BJ (cell line): Measurements from ENCODE around the gene SFTPA2. TPM values are rescaled to one million over a fixed set of nuclear protein-coding genes. Genes with fewer than 3 reads are reported as not detected.
"Not testable (repeated sequence)": the region's sequence is repeated elsewhere in the genome, so short reads cannot be mapped to it uniquely, and the experiment has no call there.

Experiments
- CTCF ChIA-PET: fragments of 350-600 bp; formaldehyde crosslinking; extraction: SDS; loops from one replicate; lab custom pipeline; 2021; ENCODE audit warnings: antibody characterized with exemption, inconsistent platforms; lab: Yijun Ruan, JAX
- POLR2A ChIA-PET: fragments of 300-600 bp; sonication (Branson Sonifier 250); formaldehyde crosslinking; extraction: SDS; loops from one replicate; lab custom pipeline; 2021; ENCODE audit warnings: antibody characterized with exemption; lab: Charles Lee
- DNase-seq: peaks from one replicate; pipeline ENCODE4 v3.0.0-alpha.2; 2011; ENCODE audit warnings: low read depth
- H3K27me3 ChIP-seq: 2 replicates; pipeline ENCODE4 v1.6.0; 2011; ENCODE audit warnings: low read length; ENCODE audit not compliant: control insufficient read depth, insufficient read depth
- H3K36me3 ChIP-seq: 2 replicates; pipeline ENCODE4 v1.5.1; 2011; ENCODE audit warnings: low read length; ENCODE audit not compliant: control insufficient read depth, insufficient read depth
- H3K4me3 ChIP-seq: 2 replicates; pipeline ENCODE4 v1.5.1; 2011; ENCODE audit warnings: low read depth, mild to moderate bottlenecking, control low read depth, low read length
- polyA plus RNA-seq: library from polyadenylated mRNA; depleted of rRNA; stranded (reverse); fragments of >200 nt; gene quantifications from 2 replicates; pipeline ENCODE4 v1.2.3, GENCODE V29; 2011
- TF ChIP-seq, protein P1 (sequence below): IDR thresholded peaks from 2 replicates; pipeline ENCODE4 v1.5.1; 2011; ENCODE audit warnings: low read depth, mild to moderate bottlenecking, control low read depth, inconsistent platforms, low read length, moderate library complexity; ENCODE audit not compliant: insufficient read depth

Gene SFTPA2
- polyA plus RNA-seq, 1 experiment = not detected

DNA sequence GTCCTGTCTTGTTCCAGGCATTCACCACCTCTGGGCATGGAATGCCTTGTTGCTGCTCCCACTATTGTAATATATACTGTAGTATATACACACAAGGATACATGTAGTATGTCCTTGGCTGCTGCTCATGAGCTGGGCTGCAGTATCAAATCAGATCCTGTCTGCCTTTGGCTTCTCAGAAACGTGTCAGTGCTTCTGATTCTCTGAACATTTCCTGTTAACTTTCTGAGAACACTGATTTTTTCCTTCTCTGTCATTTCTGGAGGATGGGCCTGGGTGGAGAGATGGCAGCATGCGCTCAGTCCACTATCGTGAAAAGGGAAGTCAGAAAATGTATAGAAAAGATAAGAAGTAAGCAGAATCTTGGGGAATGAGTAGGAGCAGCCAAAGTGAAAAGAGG lies 12.2 kb downstream of the SFTPA2 start:
- no peak for DNase-seq
- ChIA-PET POLR2A (no interaction called here), CTCF (no interaction called here)
- Histone ChIP-seq H3K27me3 (peaks cover 16% of the 10 kb centered on the region), H3K4me3 (no peak overlapping the region), H3K36me3 (no peaks in the 10 kb centered on the region)
- TF ChIP-seq, protein P1, sequence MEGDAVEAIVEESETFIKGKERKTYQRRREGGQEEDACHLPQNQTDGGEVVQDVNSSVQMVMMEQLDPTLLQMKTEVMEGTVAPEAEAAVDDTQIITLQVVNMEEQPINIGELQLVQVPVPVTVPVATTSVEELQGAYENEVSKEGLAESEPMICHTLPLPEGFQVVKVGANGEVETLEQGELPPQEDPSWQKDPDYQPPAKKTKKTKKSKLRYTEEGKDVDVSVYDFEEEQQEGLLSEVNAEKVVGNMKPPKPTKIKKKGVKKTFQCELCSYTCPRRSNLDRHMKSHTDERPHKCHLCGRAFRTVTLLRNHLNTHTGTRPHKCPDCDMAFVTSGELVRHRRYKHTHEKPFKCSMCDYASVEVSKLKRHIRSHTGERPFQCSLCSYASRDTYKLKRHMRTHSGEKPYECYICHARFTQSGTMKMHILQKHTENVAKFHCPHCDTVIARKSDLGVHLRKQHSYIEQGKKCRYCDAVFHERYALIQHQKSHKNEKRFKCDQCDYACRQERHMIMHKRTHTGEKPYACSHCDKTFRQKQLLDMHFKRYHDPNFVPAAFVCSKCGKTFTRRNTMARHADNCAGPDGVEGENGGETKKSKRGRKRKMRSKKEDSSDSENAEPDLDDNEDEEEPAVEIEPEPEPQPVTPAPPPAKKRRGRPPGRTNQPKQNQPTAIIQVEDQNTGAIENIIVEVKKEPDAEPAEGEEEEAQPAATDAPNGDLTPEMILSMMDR = no peak

GRCh38 chr10:79547128-79547527 lies 13.1 kb downstream of the SFTPA2 start:
- ChIA-PET CTCF (interaction anchor here (1.7 to 1.8 kb wide), 2 partner anchors 9 to 500 kb away, joined by 4 to 5 read pairs; no protein-coding TSS in a partner anchor), POLR2A (interaction anchor here (0.6 kb wide), 1 partner anchor 679 kb away, joined by 3 read pairs; no protein-coding TSS in a partner anchor)

DNA sequence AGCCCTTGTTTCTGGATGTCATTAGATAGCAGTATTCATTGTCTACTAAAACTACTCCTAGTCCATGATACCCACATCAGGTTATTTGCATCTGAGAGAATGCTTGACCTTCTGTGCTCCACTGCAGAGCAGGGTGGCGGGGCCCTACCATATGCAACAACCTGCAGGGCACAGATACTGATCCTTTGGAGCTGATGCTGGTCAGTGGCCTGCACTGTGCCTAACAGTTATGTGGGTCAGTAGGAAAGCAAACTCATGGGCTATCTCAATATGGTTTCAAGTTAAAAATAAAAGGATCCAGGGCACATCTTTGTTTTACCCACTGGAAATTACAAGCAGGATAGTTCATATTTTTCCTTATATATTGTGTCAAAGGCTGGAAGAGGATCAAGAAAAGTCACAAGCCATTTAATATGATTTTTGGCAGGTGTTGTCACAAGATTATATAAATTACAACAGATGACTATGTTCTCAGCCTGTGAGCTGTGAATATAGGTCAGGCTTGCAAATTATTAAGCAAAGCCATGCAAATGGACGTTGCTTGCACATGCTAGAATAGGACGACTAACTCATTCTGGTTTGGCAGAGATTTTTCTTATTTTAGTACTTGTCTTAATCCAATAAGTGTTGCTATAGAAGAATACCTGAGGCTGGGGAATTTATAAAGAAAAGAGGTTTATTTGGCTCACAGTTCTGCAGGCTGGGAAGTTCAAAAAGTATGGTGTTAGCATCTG lies 15.1 kb downstream of the SFTPA2 start:
- POLR2A ChIA-PET, H3K36me3 ChIP-seq, DNase-seq, H3K4me3 ChIP-seq, H3K27me3 ChIP-seq: not testable (repeated sequence)
- CTCF ChIA-PET = interaction anchor here (1.7 kb wide), 1 partner anchor 502 kb away, joined by 4 read pairs; no protein-coding TSS in a partner anchor

More at GRCh38 chr10:79547128-79547527, 13.1 kb downstream of the SFTPA2 start:
- not testable (repeated sequence) for H3K4me3 ChIP-seq, DNase-seq, H3K36me3 ChIP-seq
- peaks cover 14% of the 10 kb centered on the region for H3K27me3 ChIP-seq

DNA sequence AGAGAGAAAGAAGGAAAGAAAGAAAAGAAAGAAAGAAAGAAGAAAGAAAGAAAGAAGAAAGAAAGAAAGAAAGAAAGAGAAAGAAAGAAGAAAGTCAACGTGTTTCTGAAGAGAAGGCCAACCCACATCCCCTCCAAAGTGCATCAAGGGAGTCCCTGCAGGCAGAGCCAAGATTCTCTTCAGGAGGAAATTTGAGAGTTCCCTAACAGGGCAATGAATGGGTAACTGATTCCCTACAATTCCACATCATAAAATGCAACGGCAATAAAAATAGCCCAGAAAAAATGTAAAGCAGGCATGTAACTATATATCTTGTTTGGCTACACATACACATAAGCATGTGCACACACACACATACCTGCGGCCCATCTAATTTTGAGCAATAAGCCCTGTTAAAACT lies 15.8 kb downstream of the SFTPA2 start:
- POLR2A ChIA-PET, H3K27me3 ChIP-seq, H3K36me3 ChIP-seq, CTCF ChIA-PET, H3K4me3 ChIP-seq, DNase-seq: not testable (repeated sequence)

DNA sequence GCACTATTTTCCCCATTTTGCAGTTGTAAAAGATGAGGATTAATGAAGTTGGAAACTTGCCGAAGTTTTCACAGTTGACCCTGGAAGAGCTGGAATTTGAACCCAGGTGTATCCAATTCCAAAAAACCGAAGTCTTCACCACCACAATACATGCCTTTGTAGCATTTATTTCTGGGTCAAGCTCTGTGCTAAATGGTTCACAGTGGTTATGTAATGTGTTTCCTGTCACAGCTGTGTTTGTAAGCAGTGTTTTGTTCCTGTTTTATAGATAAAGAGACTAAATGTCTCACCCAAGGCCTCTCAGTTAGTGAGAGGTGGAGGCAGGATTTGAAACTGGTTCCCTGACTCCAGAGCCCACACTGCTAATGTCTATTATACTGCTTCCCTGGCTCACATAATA lies 17.6 kb downstream of the SFTPA2 start:
- DNase-seq = no peak
- Histone ChIP-seq H3K4me3 (no peak overlapping the region), H3K27me3 (peaks cover 4% of the 10 kb centered on the region), H3K36me3 (no peaks in the 10 kb centered on the region)
- TF ChIP-seq, protein P1 = no peak
- ChIA-PET POLR2A (no interaction called here), CTCF (interaction anchor here (1.0 kb wide), 1 partner anchor 505 kb away, joined by 3 read pairs; no protein-coding TSS in a partner anchor)

GRCh38 chr10:79540930-79541329 lies 19.3 kb downstream of the SFTPA2 start:
- H3K4me3 ChIP-seq, H3K36me3 ChIP-seq, CTCF ChIA-PET, POLR2A ChIA-PET, DNase-seq, H3K27me3 ChIP-seq: not testable (repeated sequence)

DNA sequence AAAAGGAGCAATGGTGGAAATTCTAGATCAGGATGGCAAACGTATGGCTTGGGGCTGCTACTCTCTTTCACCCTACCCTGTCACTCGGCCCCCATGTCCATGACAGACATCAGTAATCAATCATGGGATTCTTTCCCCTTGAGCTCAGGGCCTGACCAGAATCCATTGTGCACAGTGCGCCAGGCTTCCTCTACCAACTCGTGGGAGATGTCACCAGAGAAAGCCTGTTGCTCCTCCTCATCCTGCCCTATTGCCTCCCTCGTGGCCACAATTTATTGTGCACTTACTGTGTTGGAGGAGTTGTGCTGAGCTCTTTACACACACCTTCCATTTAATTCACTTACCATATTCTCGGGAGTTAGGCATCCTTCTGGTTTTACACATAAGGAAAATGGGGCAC lies 21.9 kb downstream of the SFTPA2 start:
- CTCF ChIA-PET = interaction anchor here (0.8 to 2.6 kb wide), 6 partner anchors 8 to 509 kb away, joined by 3 to 24 read pairs (median 4); no protein-coding TSS in a partner anchor

GRCh38 chr10:79533903-79534175 lies 26.4 kb downstream of the SFTPA2 start:
- DNase-seq, CTCF ChIA-PET, POLR2A ChIA-PET: not testable (repeated sequence)

More for the DNA sequence above, 21.9 kb downstream of the SFTPA2 start:
- H3K4me3 ChIP-seq, H3K27me3 ChIP-seq, DNase-seq, H3K36me3 ChIP-seq, POLR2A ChIA-PET: not testable (repeated sequence)

GRCh38 chr10:79533142-79533902 lies 26.9 kb downstream of the SFTPA2 start:
- H3K27me3 ChIP-seq, CTCF ChIA-PET, DNase-seq, H3K4me3 ChIP-seq, H3K36me3 ChIP-seq, POLR2A ChIA-PET: not testable (repeated sequence)

More at GRCh38 chr10:79533903-79534175, 26.4 kb downstream of the SFTPA2 start:
- not testable (repeated sequence) for H3K4me3 ChIP-seq, H3K36me3 ChIP-seq, H3K27me3 ChIP-seq

GRCh38 chr10:79528261-79528660 lies 31.9 kb downstream of the SFTPA2 start:
- POLR2A ChIA-PET, H3K4me3 ChIP-seq, DNase-seq, H3K36me3 ChIP-seq, H3K27me3 ChIP-seq: not testable (repeated sequence)
- CTCF ChIA-PET = interaction anchor here (0.6 kb wide), 1 partner anchor 571 kb away, joined by 5 read pairs; no protein-coding TSS in a partner anchor
